Endothelial cell of umbilical vein (primary cell): ENCODE measurements around the gene RPS27L. TPM values are rescaled to one million over a fixed set of nuclear protein-coding genes. Genes with fewer than 3 reads are reported as not detected.

Experiments
- BruUV-seq: library from RNA; stranded (reverse); fragments of 400-500 nt; replicated peaks from 2 replicates; lab custom pipeline; 2021; lab: Mats Ljungman, UMichigan
- CTCF ChIA-PET: fragments of 300-600, 350-600 bp; sonication (Branson Sonifier 250); formaldehyde crosslinking; loops from one replicate; lab custom pipeline; 2021; ENCODE audit warnings: antibody characterized with exemption, inconsistent platforms; lab: Charles Lee
- POLR2A ChIA-PET: fragments of 300-600, 350-600 bp; sonication (Branson Sonifier 250); formaldehyde crosslinking; loops from one replicate; lab custom pipeline; 2021; ENCODE audit warnings: antibody characterized with exemption, inconsistent platforms; lab: Charles Lee
- DNase-seq: peaks from one replicate; pipeline ENCODE4 v3.0.0-alpha.2; 2011; ENCODE audit warnings: low read depth, low spot score
- FAIRE-seq: peaks from 2 replicates; lab custom pipeline; 2011; peaks lifted over from hg19 to GRCh38; lab: Jason Lieb, UNC
- H2AFZ ChIP-seq: 2 replicates; pipeline ENCODE4 v1.6.0; 2012; ENCODE audit warnings: low read depth, low read length, control low read depth, inconsistent platforms
- H3K27ac ChIP-seq: 2 replicates; pipeline ENCODE4 v1.5.1; 2011; ENCODE audit warnings: low read depth, mild to moderate bottlenecking, control low read depth, low read length, moderate library complexity; ENCODE audit not compliant: insufficient read depth
- H3K27me3 ChIP-seq, 2 experiments: 2 replicates each; pipeline versions ENCODE4 v1.6.0 to v1.6.1; 2011; ENCODE audit warnings: low read length in 2 of 2, mixed read lengths in 1 of 2; ENCODE audit not compliant: control insufficient read depth in 2 of 2, insufficient read depth in 2 of 2
- H3K36me3 ChIP-seq, 2 experiments: 2 replicates in 1 of 2; 3 replicates in 1 of 2; pipeline ENCODE4 v1.5.1; 2011; ENCODE audit warnings: low read length in 2 of 2, mild to moderate bottlenecking in 1 of 2, moderate library complexity in 1 of 2; ENCODE audit not compliant: control insufficient read depth in 2 of 2, insufficient read depth in 2 of 2; ENCODE audit errors: extremely low read depth in 1 of 2
- H3K4me1 ChIP-seq: 3 replicates; pipeline ENCODE4 v1.5.1; 2011; ENCODE audit warnings: mild to moderate bottlenecking, low read length; ENCODE audit not compliant: control insufficient read depth, insufficient read depth; ENCODE audit errors: extremely low read depth
- H3K4me2 ChIP-seq: 2 replicates; pipeline ENCODE4 v1.6.1; 2011; ENCODE audit warnings: low read length, control low read depth, mixed read lengths; ENCODE audit not compliant: insufficient read depth
- H3K4me3 ChIP-seq, 3 experiments: fragments of 200-600 bp in 1 of 3; sonication (generic), shearing (Covaris generic) in 1 of 3; replicated peaks in 1 of 3; 2 replicates each; pipeline ENCODE4 v1.5.1; 2011 to 2016; ENCODE audit warnings: control low read depth in 3 of 3, low read length in 3 of 3, mild to moderate bottlenecking in 2 of 3, inconsistent platforms in 1 of 3, low read depth in 1 of 3, moderate library complexity in 1 of 3; ENCODE audit not compliant: insufficient read depth in 1 of 3
- H3K79me2 ChIP-seq: 2 replicates; pipeline ENCODE4 v1.6.0; 2012; ENCODE audit warnings: low read length, inconsistent platforms; ENCODE audit not compliant: control insufficient read depth, insufficient read depth
- H3K9ac ChIP-seq: replicated peaks from 2 replicates; pipeline ENCODE3; 2011; ENCODE audit warnings: low read length, control low read depth; ENCODE audit not compliant: insufficient read depth; ENCODE audit errors: extremely low read depth
- H3K9me1 ChIP-seq: replicated peaks from 3 replicates; pipeline ENCODE4 v1.6.0; 2011; ENCODE audit warnings: mild to moderate bottlenecking, low read length; ENCODE audit not compliant: control insufficient read depth, insufficient read depth; ENCODE audit errors: extremely low read depth
- H3K9me3 ChIP-seq: replicated peaks from 2 replicates; pipeline ENCODE4 v1.5.1; 2012; ENCODE audit warnings: low read length, inconsistent platforms; ENCODE audit not compliant: control insufficient read depth, insufficient read depth
- H4K20me1 ChIP-seq: replicated peaks from 2 replicates; pipeline ENCODE3; 2011; ENCODE audit warnings: mild to moderate bottlenecking, low read length; ENCODE audit not compliant: control insufficient read depth, insufficient read depth; ENCODE audit errors: extremely low read depth
- CTCF ChIP-seq, 2 donors: IDR thresholded peaks; 1 replicate in 1 of 2; 2 replicates in 1 of 2; pipeline ENCODE4 v1.5.1; 2011; ENCODE audit warnings: low read length in 2 of 2, mild to moderate bottlenecking in 2 of 2, moderate library complexity in 2 of 2, control low read depth in 1 of 2, inconsistent platforms in 1 of 2, low read depth in 1 of 2; ENCODE audit not compliant: insufficient read depth in 1 of 2; ENCODE audit errors: extremely low read depth in 1 of 2
- EZH2 ChIP-seq: IDR thresholded peaks from 2 replicates; pipeline ENCODE4 v1.6.1; 2012; ENCODE audit warnings: borderline replicate concordance, low read depth, mild to moderate bottlenecking, moderate library complexity, low read length, inconsistent platforms; ENCODE audit not compliant: severe bottlenecking
- FOS ChIP-seq: IDR thresholded peaks from 2 replicates; pipeline ENCODE4 v1.6.1; 2011; ENCODE audit warnings: mild to moderate bottlenecking, low read length, moderate library complexity, borderline replicate concordance; ENCODE audit not compliant: insufficient read depth
- GATA2 ChIP-seq: IDR thresholded peaks from 2 replicates; pipeline ENCODE4 v1.7.0; 2011; ENCODE audit warnings: low read depth, mild to moderate bottlenecking, moderate library complexity, mixed read lengths, low read length; ENCODE audit not compliant: insufficient read length, insufficient read depth
- JUN ChIP-seq: IDR thresholded peaks from 2 replicates; pipeline ENCODE4 v1.6.1; 2011; ENCODE audit warnings: borderline replicate concordance, low read depth; ENCODE audit not compliant: insufficient read length, insufficient read depth
- MAX ChIP-seq: IDR thresholded peaks from 2 replicates; pipeline ENCODE4 v1.6.1; 2011; ENCODE audit not compliant: insufficient read depth, insufficient read length
- MYC ChIP-seq: IDR thresholded peaks from one replicate; pipeline ENCODE4 v1.6.1; 2011; ENCODE audit warnings: mild to moderate bottlenecking, low read depth, low read length
- POLR2A ChIP-seq: IDR thresholded peaks from 2 replicates; pipeline ENCODE4 v1.6.1; 2012; ENCODE audit warnings: low read depth, mild to moderate bottlenecking, control low read depth, low read length
- POLR2AphosphoS5 ChIP-seq: IDR thresholded peaks from 2 replicates; pipeline ENCODE4 v1.6.1; 2012; ENCODE audit warnings: low read depth, mild to moderate bottlenecking, control low read depth, low read length, moderate library complexity; ENCODE audit not compliant: insufficient read depth
- dilution Hi-C: fragments of 300-500 bp; cut with MboI; formaldehyde crosslinking; loops from one replicate; pipeline ENCODE4 v1.15.0; 2019; ENCODE audit warnings: low sequenced_read_pairs; ENCODE audit not compliant: extremely low pct_ligation_motif_present
- intact Hi-C: fragments of 100-400 bp; cut with micrococcal nuclease; formaldehyde crosslinking; loops from one replicate; pipeline ENCODE4 v1.10.0; 2022
- polyA plus RNA-seq, 4 experiments: library from polyadenylated mRNA; depleted of rRNA in 3 of 4; stranded (reverse) in 3 of 4; unstranded in 1 of 4; fragments of >200 nt; gene quantifications; 2 replicates each; pipeline versions ENCODE4 v1.2.1 to v1.2.3, GENCODE V29; 2011 to 2012; ENCODE audit warnings: missing spikeins in 1 of 4
- total RNA-seq: library from RNA; stranded (reverse); gene quantifications from 2 replicates; pipeline ENCODE4 v1.2.3, GENCODE V29; 2021

RPS27L gene
- total and polyA plus RNA-seq, 2 donors (not counting 3 experiments of a cell fraction or from before 2014, with no cell fraction given), result 163 to 345 TPM

GRCh38 chr15:63191895-63192618 lies 34.8 kb upstream of the RPS27L start:
- peaks cover 2% of the 10 kb centered on the region for H4K20me1 ChIP-seq
- no peak for FAIRE-seq
- no peak overlapping the region for H3K4me3 ChIP-seq
- TF ChIP-seq EZH2 (no peak), POLR2A (no peak), GATA2 (no peak), FOS (no peak), MYC (no peak), MAX (no peak), POLR2AphosphoS5 (no peak), JUN (no peak), CTCF (IDR thresholded peaks at IDR 0.05; ENCODE audit: extremely low read depth in 1 of 2, insufficient read depth in 1 of 2, low read depth in 1 of 2, low read length in 2 of 2) (no peak)
- peaks cover 75% of the 10 kb centered on the region for H3K79me2 ChIP-seq
- H3K36me3 ChIP-seq, result no peaks in the 10 kb centered on the region
- H3K4me1 ChIP-seq, result peaks cover 34% of the 10 kb centered on the region
- no peak overlapping the region for H2AFZ ChIP-seq
- CTCF ChIA-PET, result interaction anchor here (1.0 to 2.3 kb wide), 6 partner anchors 11 to 211 kb away, joined by 3 to 13 read pairs (median 7); no protein-coding TSS in a partner anchor
- no peak overlapping the region for H3K9ac ChIP-seq
- BruUV-seq, result no TSS peak
- H3K27ac ChIP-seq, result no peak overlapping the region
- dilution Hi-C loops, result no loop called here
- H3K9me3 ChIP-seq, result no peaks in the 10 kb centered on the region
- no peaks in the 10 kb centered on the region for H3K9me1 ChIP-seq
- intact Hi-C loops, result loop anchor here (2.0 kb wide), 1 partner anchor 21 kb away; no protein-coding TSS in a partner anchor
- no peak for DNase-seq
- POLR2A ChIA-PET, result no interaction called here
- no peaks in the 10 kb centered on the region for H3K27me3 ChIP-seq
- H3K4me2 ChIP-seq, result no peak overlapping the region
